HG03558 (cell line): Measurements from ENCODE around the gene CHPF2.

Experiments used
- ATAC-seq: cut with Tn5 transposase; IDR thresholded peaks from one replicate; pipeline ENCODE4 v1.9.1; 2021; ENCODE audit warnings: moderate number of reproducible peaks; ENCODE audit not compliant: unreplicated experiment; ENCODE audit errors: extremely low read depth

The CHPF2 gene

DNA sequence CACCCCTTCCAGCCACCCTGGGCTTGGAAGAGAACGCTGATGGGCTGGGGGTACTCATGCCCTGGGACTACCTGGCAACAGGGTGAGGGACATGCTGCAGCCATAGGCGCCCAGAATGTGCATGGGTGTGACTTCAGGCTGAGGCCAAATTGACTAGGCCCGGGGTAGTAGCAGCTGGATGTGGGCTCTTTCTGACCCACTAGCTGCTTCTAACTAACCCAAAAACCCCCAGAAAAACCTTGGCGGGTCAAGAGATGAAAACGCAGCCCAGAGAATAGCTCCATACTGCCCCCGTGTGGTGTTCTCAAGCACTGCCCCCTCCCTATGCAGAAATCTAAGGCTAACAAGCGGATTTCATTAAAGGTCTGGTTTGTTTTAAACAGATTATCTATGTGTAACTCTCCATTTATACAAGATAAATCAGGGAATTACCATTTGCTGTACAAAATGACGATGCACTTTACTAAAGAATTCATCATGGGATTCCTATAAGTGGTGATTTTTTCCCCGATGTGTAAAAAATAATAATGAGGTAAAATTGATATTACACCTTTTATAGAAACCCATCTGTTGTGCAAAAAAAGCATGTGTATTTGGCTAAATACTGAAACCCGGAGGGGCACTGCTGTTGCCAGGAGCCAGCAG lies 12.0 kb downstream of the CHPF2 start:
- no peak for ATAC-seq

DNA sequence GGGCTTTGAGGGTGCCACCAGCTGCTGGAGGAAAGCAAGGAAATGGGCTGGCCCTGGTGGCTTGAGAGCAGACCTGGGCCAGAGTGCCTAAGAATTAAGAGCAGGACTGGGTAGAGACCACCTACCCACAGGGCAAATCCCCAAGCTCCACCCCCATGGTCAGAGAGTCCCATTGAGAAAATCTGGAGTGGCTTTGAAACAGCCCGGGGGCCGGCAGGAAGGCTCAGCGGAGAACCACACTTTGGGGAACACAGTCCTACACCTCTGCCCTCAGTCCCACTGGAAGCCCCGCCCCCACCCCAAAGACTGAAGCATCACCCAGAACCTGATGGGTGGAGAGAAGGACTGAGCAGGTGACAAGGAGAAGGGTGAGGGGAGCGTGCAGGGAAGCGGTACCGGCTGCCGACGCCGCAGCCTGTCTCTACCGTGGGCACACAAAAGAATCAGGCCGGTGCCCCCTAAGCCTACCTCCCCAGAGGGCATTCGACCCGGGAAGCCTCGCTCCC lies 12.6 kb downstream of the CHPF2 start:
- ATAC-seq: no peak

DNA sequence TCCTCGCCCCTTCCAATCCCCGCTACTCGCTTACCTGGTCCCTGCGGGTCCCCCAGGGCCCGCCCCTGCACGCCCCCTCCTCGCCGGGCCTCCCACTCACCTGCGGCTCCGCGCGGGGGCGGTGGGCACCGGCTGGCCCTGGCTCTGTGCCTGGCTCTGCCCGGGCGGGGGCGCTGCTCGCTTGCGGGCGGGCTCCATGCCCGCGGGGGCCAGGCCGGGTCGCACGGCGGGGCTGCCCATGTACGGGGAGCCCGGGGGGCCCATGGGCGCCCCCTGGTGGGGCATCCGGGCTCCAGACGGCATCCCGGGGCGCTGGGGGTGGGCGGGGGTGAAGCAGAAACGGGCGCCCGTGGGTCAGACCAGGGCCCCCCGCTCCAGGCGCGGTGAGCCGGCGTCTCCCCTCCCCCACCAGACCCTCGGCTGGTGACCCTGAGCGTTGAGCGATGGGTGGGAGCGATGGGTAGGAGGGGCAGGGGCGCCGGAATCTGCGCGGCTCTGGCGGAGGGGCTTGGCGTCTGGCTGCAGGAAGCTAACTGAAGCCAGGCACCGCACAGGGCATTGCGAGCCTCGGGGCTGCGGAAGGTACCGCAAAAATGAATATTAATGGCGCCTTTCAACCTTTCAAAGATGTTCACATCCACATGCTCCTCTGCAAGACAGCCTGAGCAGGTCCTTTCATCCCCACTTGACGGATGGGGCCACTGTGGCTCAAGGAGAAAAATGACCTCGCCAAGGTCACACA lies 13.2 kb downstream of the CHPF2 start:
- ATAC-seq: no peak

DNA sequence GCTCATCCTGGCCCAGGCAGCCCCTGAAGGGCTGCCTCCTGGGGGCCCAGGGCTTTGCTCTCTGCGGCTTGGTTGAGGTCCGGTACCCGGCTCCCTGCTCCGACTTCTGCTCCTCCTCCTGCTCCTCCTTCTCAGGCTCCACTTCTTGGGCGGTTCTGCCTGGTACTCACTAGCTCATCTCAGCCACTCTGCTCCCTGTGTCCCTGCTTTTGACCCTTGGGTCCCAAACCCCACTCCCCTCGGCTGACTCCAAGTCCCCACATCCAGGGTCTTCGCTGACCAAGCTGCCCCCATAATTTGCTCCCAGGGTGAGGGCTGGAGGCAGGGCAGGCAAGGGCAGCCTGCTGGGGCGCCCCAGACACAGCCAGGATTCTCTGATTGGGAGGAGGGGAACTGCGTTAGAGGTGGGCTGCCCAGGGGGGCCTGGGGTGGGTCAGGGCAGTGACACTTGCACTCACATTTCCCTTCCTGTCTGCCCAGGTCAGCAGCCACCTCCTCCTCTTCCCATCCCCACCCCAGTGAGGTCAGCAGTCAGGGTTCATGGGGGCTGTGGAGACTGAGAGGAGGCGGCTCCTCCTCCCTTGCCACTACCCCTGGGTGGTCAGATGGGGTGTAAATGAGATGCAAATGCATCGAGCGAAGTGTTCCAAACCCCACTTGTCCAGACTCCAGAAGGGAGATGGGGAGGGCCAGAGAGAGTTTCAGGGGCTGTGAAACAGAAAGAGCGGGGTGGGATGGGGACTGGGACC lies 14.0 kb downstream of the CHPF2 start:
- ATAC-seq: no peak

DNA sequence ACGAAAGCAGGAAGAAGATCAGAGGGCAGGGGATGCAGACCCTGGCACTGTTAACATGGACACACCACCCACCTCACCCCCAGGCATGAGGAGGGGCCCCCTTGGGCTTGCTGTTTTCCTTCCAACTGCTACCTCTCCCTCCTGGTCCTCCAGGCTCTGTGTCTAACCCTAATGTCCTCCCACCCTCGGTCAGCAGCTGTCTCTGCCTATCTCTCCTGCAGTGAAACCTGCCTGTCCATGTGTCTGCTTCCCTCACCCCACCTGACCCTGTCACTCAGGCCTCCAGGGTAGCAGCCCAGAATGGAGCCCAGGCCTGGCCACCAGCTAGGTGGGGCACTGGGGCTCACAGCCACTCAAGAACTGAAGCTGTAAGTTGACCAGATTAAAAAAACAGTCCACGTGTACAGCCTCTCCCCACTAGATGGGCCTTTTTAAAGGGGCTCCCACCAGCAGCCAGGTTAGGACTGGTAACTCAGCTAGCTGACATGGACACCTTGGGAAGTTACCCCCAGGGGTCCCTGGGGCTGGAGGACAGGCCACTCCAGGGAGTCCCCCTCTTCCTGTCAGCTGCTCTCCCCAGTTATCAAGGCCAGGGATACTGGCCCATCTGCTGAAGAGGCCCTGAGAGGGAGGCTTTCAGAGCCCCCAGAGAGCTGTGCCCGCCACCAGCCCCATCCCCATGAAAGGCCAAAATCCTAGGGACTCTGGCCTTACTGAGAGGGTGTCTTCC lies 14.7 kb downstream of the CHPF2 start:
- no peak for ATAC-seq

DNA sequence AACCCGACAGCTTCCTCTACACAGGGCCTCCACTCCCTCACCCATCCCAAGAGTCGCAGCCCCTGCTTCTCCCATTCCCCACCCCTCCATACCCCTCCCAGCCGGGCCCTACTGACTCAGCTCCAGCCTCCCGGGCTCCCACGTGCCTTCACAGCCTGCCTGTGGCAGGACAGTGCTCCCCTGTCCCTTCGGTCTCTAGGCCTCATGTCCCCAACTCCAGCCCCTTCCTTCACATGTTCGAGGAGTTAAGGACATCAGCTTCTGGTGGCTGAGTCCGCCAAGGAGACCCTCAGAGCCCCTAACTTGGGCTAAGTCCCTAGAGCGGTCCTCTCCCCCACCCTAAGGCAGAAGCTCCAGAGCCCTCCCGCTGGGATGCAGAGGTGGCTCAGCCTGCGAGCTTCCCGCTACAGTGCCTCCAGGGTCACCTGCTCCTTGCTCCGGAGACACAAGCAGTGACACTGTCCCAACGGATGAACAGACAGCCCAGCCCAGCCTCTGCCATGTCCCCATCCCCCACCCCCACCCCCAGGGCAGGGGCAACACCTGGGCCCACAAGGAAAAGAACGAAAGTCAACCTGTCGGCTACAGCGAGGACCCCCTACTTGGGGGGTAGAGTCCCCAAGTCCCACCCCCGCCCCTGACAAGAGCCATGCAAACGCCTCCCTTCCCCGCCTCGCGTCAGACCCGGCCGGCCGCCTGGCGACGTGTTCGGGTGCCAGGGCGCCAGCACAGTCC lies 15.5 kb downstream of the CHPF2 start:
- ATAC-seq: no peak

DNA sequence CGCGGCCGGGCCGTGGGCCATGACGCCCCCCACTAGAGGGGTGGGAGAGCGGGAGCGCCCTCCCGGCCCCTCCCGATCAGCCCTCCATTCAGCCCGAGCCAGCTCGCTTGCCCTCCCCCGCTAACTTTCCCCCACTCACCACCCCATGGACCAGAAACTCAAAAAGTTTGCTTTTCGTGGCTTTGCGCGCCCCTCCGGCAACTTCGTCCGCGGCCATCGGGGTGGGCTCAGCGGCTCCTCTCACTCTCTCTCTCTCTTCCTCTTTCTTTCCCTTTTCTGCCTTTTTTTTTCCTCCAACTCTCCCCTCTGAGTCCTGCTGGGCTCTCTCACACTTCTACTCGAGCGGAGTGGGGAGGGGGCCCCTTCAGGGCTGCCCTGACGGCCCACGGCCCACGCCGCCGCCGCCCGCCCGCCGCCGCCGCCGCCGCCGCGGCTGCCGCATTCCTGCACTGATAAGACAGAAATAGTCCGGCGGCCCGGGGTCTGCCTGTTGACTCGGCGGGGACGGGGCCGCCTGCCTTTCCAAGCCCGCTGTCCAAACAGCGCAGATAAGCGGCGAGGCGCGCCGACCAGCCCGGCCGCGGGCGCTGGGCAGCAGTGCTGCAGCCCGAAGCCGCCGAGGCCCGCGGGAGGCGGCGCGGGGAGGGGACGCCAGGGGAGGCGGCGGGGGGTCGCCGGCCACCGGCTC lies 16.2 kb downstream of the CHPF2 start, which contains the start of gene SMARCD3:
TSS of gene SMARCD3 (minus strand) at position 349 of the 688 bp plus-strand sequence. CDS start at position 217, 132 bp downstream.
- no peak for ATAC-seq

DNA sequence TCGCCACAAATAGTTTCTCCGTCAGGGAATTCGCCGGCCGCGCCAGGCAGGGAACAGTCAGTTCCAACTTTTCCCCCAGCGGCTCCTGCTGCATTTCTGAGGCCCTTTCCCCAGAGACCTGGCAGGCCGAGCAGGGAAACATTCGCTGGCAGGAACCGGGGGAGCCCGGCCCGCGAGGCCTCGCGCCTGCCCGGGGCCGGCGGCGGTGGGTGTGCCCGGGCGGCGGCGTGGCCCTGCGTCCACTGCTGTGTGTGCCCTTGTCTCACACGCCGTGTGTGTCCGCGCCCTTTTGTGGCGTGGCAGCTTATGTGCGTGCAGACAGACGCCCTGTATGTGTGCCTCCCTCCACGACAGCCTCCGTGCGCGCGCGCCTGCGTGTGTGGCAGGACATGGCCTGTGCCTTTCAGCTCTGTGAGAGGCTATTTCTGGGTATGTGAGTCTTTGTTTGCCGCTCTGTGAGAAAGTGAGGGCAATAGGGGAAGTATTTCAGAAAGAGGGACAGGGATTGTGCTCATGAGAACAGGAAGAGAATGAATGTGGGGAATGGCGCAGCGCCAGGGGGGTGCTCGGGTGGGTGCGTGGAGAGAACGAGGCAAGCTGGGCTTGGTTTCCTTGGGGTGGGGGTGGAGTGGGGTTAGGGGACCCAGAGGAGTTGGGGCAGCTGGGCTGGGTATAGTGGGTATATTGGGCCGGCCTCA lies 16.9 kb downstream of the CHPF2 start:
- no peak for ATAC-seq

DNA sequence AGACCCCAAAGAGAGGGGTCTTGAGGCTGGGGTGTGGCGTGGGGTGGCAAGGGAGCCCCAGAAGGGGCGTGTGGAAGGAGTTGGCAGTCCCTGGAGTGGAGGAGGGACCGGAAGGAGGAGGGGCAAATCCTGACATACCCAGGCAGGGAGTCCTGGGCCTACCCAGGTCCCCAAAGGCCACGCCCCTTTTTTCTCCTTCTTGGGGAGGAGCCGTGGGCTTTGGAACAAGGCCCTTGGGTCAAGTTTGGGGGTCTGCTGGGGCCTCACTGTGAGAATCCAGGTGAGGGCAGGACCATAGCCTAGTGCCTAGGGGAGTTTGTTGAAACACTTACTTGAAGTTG lies 17.4 kb downstream of the CHPF2 start:
- ATAC-seq: no peak

DNA sequence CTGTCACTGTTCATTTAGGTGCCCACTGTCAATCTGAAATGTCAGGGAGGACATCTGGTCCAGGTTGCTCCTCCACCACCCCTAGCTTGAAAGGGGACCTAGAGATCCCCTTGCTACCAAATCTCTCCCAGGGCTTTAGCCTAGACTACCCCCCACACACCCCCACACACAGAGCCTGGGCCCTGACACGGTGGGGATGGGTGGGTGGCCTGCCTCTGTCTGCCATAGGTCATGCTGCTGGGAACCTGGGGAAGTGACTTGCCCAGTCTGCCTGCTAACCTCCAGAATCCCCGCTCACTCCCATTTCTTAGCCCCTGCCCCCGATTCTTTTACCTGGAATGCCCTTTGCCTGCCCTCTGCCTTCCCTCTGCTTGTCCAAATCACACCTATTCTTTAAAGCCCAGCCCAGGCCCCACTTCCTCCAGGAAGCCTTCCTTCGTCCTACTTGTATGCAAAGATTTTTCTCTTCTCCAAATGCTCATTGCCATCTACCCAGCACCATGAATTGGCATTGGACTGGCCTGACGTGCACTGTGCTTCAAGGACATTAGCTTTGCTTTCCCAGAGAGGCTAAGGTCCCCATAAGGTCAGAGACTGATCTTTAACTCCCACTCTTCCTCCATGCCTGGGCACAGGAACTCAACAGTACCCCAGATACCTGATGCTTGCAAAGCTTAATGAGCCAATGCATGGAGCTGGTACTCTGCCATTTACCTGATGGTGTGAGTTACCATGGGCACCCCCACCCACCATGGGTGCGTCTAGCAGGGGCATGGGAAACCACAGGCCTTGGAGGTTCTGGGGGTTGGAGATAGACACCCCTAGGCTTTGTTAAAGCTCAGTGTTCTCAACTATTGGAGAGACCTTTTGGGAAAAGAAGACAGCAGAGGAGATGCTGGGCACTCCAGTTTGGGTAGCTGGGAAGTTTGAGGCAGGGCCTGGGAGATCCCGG lies 18.2 kb downstream of the CHPF2 start:
- no peak for ATAC-seq

DNA sequence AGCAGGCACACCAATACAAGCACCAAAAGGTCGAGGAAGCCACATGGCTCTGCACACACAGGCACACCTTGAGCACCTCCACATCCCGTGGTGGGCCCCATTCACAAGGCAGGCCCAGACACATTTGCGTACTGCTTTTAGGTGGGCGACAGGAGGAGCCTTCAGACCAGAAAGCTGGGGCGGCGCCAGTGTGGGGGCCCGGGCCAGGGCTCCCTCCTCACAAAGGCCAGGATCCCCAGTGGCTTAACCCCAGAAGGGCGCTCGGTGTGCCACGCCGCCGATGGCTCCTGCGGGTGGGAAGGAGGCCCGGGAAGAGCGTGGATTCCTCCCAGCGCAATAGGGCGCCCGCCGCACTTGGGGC lies 19.0 kb downstream of the CHPF2 start:
- no peak for ATAC-seq

DNA sequence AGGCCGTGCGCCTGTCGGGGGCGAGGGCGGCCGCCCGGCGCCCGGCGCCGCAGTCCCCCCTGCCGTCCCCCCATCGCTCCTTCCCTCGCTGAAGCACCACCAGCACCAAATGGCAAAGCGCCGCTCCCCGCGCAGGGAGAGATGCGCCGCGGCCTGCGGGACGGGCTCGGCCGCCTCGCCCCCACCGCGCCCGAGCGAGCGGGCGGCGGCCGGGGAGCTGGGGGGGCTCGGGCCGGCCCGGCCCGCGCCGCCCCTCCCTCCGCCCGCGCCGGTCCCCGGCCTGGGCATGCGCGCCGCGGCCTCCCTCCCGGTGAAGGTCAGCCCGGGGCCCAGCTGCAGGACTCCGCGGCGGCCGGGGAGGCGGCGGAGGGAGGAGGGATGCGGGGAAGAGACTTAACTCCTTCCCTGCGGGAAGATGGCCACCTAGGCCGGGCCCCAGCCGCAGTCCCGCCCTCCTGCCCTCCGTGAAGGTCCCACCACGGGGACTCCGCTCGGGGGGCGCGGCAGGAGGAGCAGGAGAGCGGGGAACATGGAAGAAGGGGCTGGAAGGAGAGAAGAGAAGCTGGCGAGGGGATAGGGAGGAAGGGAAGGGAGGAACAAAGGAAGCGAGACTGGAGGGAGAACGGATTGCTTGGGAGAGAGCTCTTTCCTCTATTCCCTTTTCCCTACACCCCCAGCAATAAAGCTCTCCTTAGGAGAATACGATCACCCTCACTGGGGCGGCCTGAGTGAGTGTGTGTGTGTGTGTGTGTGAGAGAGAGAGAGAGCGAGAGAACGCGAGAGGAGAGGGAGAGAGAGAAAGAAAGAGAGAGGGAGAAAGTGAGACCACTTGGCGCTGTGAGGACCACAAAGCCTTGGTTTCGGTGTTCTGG lies 19.6 kb downstream of the CHPF2 start:
- no peak for ATAC-seq

DNA sequence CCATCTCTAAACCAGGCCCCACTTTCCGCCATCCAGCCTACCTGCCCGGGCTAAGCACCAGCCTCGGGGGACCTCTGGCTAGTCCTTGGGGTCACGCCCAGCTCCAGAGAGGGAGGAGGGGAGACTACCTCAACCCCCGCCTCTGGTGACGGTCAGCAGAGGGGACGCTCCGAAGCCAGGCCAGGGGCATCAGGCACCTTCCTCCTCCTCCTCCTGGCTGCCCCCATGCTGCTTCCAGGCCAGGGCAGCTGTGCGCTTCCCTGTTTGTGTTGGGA lies 20.2 kb downstream of the CHPF2 start:
- ATAC-seq: no peak

DNA sequence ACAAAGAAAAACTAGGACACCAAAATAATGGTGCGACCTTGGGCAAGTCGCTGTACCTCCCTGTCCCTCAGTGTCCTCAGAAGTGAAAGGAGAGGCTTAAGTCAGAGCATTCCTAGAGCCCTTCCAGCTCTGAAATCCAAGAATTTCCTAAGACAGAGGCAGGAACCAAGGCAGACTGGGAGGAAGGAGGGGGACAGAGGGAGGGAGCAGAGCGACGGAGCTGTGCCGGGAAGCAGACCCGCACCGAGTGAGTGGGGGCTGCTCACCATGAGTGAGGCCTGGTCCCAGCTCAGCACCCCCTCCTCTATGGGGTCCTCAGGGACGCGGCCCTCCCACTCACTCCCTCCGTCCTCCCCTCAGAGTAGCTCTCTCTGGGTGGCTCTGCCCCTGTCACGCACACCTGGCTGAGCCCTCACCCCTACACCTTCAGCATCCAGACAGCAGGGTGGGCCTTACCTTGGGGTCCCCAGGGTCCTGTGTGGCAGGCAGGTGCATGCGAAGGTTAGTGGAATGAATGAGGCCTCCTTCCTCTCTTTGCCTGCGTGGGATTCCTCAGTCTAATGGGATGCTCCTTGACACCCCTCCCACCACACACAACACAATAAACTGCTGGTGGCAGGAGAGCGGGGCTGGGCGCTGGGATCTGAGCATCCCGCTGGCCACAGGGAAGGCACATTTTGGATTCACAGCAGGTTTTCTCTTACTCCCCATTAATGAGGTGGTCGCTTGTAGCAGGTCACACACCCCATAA lies 20.9 kb downstream of the CHPF2 start:
- no peak for ATAC-seq

DNA sequence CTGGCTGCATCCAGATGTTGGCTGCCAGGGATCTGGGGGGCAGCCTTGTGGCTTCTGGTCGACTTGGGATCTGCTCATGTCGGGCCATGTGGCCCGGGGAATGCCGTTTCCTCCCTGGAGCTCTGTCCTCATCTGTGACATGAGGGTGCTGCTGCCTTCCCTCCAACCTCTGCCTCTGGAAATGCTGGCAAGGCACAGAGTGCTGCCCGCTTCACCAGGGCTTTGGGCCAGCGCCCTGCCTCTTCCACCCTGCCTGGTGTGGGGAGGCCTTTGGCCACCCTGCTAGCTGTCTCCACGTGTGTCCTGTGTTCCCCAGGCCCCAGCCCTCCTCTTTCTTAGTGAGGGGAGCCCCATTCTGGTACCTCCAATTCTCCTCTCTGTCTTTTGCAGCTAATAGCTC lies 22.0 kb downstream of the CHPF2 start:
- no peak for ATAC-seq

DNA sequence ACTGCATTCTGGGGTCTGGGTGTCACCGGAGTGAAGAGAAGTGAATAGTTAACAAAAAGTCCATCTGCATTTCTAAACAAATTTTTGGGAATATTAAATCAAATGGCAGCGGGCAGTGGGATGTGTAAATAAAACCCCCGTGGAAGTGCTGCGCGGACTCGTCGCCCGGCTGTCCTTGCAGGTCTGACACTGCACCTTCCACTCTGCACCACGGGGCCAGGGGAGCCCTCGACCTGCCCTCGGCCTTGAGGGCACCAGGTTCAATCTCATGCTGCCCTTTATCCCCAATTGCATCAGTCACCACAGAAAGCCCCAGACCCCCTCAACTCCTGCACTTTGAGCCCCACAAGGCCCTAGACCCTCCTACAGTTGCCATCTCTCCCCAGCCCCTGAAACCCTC lies 22.6 kb downstream of the CHPF2 start:
- ATAC-seq: no peak
